Measurements from ENCODE around the gene UGP2.
"Not testable (repeated sequence)": the region's sequence is repeated elsewhere in the genome, so short reads cannot be mapped to it uniquely, and the experiment has no call there.

UGP2 gene

DNA sequence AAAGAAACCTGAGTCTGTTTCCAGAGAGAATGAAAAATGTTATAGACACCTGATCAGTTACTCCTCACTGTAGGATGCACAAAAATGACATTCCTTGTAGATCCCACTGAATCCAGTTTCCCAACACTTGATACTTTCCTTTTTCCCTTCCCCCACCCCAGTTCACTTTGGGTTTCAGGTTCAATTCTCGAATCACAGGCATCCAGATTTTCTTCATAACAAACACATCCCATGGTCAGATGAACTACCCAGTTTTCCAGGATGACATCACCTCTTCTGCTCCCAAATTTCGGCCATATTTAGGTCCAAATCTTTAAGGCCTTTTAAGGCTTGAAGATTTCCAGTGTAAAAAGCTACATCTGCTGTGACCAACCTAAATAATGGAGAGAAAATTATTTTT lies 51.5 kb downstream of the UGP2 start:
- DNase-seq (ENCODE audit: low read depth) = no peak

DNA sequence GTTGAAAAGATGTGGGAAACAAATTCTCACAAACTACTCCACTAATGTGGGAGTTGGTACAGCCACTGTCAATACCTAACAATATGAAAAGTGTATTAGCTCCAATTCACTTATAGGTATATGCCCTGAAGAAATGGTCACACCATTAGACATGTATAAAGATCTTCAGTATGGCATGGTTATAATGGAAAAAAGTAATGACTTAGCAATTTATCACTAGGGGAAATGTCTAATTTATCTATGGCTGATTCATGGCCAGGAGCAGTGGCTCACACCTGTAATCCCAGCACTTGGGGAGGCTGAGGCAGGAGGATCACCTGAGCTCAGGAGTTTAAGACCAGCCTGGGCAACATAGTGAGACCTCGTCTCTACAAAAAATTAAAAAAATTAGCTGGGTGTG lies 52.5 kb downstream of the UGP2 start:
- no peak for DNase-seq (ENCODE audit: low read depth)

DNA sequence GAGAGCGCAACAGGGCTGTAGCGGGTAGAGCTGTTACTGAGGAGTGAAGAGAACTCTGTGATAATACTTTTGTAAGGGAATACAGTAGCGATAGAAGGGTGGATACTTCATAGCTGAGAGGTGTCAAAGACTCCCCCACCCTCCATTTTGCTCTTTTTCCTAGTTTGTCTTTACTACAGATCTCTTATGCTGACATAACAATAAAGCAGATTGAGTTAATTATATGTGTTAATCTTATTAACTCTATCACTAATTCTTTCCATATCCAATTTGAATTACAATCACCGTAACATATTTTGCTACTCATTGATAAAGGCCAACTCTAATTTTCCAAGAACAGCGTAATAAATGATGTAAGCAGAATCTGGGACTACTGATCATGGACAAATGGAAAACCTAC lies 57.1 kb downstream of the UGP2 start:
- no peak for DNase-seq (ENCODE audit: low read depth)

DNA sequence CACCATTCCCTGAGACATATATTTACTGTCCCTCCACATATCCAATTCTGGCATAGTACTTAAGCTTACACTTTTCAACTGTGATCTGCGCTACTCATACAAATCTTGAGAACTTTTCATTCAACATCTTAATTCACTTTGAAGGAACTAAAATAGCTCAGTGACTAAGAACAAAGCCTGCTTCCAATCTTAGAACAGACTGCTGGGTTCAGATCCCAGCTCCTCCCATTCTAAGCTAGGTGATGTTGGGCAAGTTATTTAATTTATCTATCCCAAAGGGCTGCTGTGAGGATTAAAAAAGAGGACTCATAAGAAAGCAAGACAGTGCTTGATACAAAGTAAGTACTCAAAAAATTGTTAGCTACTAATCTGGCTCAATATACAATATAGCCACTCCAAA lies 57.9 kb downstream of the UGP2 start:
- no peak for DNase-seq (ENCODE audit: low read depth)

DNA sequence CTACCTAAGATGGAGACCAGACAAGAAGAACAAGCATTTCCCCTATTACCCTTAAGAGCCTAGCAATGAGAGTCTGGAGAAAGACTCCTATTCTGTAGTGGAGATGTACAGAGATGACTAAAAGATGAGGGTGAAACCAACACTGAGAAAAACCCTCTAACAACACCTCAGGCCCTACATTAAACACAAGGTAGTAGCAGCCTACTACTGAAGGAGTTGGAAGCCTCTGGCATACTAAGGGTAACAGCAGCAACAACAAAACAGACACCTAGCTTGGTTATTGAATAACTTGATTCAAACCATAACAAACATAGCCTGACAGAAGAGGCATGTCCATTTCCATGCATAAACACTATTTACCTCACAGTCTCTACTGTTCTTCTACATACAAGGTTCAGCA lies 60.5 kb downstream of the UGP2 start:
- DNase-seq (ENCODE audit: low read depth) = no peak

DNA sequence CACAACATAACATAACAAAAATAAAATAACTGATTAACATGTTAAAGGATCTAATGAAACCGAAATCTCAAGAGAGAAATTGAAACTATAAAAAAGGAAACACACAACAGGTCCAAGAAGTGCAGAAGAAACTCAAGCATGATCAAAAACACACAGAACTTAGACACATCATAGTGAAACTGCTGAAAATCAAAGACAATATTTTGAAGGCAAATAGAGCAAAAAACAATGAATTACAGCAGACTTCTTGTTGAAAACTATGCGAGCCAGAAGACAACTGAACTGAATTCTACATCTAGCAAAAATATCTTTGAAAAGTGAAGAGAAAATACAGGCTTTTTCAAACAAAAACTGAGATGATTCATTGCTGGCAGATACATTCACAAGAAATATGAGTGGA lies 61.3 kb downstream of the UGP2 start:
- DNase-seq (ENCODE audit: low read depth) = peak; percentile 27

DNA sequence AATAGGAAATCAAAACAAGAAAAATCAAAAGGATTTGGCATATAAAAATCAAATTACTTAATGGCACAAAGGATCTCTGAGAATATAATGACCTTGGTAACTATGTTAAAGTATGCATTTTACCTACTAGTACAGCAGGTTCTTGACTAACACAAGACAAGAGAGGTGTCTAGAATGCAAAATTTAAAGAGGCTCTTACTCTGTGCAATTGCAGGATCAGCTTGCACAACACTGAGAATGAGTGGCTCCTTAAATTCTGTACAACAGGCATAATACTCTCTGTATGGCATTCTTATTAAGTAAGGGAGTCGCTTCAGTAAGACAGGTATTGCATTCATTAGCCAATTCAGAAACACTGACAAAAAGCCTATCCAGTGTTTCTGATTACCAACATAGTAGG lies 72.6 kb downstream of the UGP2 start:
- DNase-seq (ENCODE audit: low read depth) = no peak

DNA sequence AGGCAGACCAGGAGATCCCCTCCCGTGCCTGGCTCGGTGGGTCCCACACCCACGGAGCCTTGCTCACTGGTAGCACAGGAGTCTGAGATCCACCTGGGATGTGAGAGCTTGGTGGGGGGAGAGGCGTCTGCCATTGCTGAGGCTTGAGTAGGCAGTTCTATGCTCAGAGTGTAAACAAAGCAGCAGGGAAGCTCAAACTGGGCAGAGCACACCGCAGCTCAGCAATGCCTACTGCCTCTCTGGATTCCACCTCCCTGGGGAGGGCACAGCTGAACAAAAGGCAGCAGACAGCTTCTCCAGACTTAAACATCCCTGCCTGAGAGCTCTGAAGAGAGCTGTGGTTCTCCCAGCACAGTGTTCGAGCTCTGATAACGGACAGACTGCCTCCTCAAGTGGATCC lies 85.1 kb downstream of the UGP2 start:
- DNase-seq (ENCODE audit: low read depth) = no peak

DNA sequence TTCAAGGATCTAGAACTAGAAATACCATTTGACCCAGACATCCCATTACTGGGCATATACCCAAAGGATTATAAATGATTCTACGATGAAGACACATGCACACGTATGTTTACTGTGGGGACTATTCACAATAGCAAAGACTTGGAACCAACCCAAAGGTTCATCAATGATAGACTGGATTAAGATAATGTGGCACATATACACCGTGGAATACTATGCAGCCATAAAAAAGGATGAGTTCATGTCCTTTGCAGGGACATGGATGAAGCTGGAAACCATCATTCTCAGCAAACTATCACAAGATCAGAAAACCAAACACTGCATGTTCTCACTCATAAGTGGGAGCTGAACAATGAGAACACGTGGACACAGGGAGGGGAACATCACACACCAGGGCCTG lies 90.4 kb downstream of the UGP2 start:
- DNase-seq (ENCODE audit: low read depth) = not testable (repeated sequence)
